ENCODE data around the gene IGFBP2. TPM values are rescaled to one million over a fixed set of nuclear protein-coding genes. Genes with fewer than 3 reads are reported as not detected.

Gene IGFBP2
- total and polyA plus RNA-seq, 2 of the 13 experiments (the other 11 are each of a cell fraction or from before 2014, with no cell fraction given): 2.0 to 5.8 TPM

DNA sequence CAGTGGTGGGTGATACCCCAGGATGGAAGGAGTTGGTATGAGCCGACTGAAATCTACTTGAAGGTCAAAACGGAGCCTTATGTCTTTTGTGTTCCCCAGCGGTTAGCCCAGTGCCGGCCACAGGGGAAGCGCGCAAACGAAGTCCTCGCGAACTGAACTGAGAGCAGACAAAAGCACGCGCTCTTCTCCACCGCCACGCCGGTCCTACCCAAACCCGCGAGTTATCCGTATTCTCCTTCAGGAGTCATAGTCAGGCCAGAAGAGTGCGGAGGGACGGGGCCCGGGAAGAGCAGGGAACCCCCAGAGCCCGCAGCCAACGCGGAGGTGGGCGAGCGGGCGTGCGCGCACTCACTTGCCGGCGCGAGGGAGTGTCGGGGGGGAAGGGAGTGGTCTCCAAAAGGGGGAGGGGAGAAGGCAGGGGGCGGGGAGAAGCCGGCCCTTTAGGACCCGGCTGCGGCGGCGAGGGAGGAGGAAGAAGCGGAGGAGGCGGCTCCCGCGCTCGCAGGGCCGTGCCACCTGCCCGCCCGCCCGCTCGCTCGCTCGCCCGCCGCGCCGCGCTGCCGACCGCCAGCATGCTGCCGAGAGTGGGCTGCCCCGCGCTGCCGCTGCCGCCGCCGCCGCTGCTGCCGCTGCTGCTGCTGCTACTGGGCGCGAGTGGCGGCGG lies at the start of gene IGFBP2 (continued):
- peak; percentile 45; the same call in 1 of the 2 replicates for TF ChIP-seq EZH2 (conservative IDR thresholded peaks at IDR 0.05; ENCODE audit: low read depth, low read length)
- peak; percentile 70 for TF ChIP-seq ZBTB38 (CRISPR knock-in tag; IDR thresholded peaks at IDR 0.05)

DNA sequence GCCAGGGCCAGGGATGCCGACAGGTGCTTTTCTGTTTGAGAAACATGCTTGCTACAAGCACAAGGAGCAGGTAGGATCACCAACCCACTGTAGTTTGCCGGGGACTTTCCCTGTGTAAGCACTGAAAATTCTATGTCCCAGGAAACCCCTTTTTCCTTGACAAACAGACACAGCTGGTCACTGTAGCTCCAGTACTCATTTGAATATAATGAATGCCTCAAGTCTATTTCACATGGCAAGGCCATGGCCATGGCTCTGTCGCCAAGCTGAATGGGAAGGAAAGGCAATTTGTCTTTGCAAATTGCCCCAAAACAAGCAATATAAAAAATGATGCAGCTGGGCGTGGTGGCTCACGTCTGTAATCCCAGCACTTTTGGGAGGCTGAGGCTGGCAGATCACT lies 49.6 kb upstream of the IGFBP2 start:
- ChIA-PET CTCF (ENCODE audit: low intra/inter-chr PET ratio, low total read pairs) (no interaction called here), POLR2A (interaction anchor here (1.4 to 2.4 kb wide), 3 partner anchors 11 to 85 kb away, joined by 6 to 9 read pairs (median 7); partner anchors contain the start of gene RPL37A)
- H3K4me1 ChIP-seq (ENCODE audit: insufficient read depth, low read length): peaks cover 24% of the 10 kb centered on the region
- 36% methylated on average over 5 of the region's 5 CpGs for WGBS (ENCODE audit: low lambda C conversion rate)
- H3K9me3 ChIP-seq (ENCODE audit: low read length): 0 out of 2 replicates have a peak, but pooled peaks cover 4% of the 10 kb centered on the region
- FAIRE-seq (no peak), DNase-seq (ENCODE audit: low spot score) (no peak), ATAC-seq (no peak)
- no peaks in the 10 kb centered on the region for H4K20me1 ChIP-seq (ENCODE audit: insufficient read depth, low read length)
- H3K4me3 ChIP-seq (replicated peaks in 1 of 3; ENCODE audit: insufficient read depth in 1 of 3, low read depth in 2 of 3, low read length in 3 of 3): no peak overlapping the region
- no peaks in the 10 kb centered on the region for H3K79me2 ChIP-seq (ENCODE audit: insufficient read depth, low read length)
- H3K27me3 ChIP-seq (ENCODE audit: control insufficient read depth in 1 of 2, insufficient read depth in 2 of 2, low read length in 2 of 2): peaks cover 4 to 51% of the 10 kb centered on the region in 2 experiments; a peak in 4 of 5 replicates
- no peak overlapping the region for H3K27ac ChIP-seq (ENCODE audit: extremely low read length, insufficient read depth, low read length)
- intact Hi-C loops (cut with micrococcal nuclease; ENCODE audit: unreplicated experiment): loop anchor here (5.0 kb wide), 1 partner anchor 34 kb away; no protein-coding TSS in a partner anchor
- in situ Hi-C loops (cut with HindIII; ENCODE audit: extremely low pct_ligation_motif_present, low pct_unique_long_range_greater_than_20kb): no loop called here
- no peaks in the 10 kb centered on the region for H3K36me3 ChIP-seq (replicated peaks in 1 of 2; ENCODE audit: control insufficient read depth in 1 of 2, insufficient read depth in 2 of 2, low read length in 2 of 2)
- peak overlapping the region; percentile 36; the same call in 1 of the 2 replicates for H3K4me2 ChIP-seq (ENCODE audit: low read depth, low read length)
- TF ChIP-seq, protein P1, sequence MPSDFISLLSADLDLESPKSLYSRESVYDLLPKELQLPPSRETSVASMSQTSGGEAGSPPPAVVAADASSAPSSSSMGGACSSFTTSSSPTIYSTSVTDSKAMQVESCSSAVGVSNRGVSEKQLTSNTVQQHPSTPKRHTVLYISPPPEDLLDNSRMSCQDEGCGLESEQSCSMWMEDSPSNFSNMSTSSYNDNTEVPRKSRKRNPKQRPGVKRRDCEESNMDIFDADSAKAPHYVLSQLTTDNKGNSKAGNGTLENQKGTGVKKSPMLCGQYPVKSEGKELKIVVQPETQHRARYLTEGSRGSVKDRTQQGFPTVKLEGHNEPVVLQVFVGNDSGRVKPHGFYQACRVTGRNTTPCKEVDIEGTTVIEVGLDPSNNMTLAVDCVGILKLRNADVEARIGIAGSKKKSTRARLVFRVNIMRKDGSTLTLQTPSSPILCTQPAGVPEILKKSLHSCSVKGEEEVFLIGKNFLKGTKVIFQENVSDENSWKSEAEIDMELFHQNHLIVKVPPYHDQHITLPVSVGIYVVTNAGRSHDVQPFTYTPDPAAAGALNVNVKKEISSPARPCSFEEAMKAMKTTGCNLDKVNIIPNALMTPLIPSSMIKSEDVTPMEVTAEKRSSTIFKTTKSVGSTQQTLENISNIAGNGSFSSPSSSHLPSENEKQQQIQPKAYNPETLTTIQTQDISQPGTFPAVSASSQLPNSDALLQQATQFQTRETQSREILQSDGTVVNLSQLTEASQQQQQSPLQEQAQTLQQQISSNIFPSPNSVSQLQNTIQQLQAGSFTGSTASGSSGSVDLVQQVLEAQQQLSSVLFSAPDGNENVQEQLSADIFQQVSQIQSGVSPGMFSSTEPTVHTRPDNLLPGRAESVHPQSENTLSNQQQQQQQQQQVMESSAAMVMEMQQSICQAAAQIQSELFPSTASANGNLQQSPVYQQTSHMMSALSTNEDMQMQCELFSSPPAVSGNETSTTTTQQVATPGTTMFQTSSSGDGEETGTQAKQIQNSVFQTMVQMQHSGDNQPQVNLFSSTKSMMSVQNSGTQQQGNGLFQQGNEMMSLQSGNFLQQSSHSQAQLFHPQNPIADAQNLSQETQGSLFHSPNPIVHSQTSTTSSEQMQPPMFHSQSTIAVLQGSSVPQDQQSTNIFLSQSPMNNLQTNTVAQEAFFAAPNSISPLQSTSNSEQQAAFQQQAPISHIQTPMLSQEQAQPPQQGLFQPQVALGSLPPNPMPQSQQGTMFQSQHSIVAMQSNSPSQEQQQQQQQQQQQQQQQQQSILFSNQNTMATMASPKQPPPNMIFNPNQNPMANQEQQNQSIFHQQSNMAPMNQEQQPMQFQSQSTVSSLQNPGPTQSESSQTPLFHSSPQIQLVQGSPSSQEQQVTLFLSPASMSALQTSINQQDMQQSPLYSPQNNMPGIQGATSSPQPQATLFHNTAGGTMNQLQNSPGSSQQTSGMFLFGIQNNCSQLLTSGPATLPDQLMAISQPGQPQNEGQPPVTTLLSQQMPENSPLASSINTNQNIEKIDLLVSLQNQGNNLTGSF (CRISPR knock-in tag; IDR thresholded peaks at IDR 0.05): 0 out of 2 replicates have a peak, but pooled peaks have one; percentile 26
- TF ChIP-seq POLR2G (IDR thresholded peaks at IDR 0.05; ENCODE audit: low read depth, low read length): no peak
- no peak overlapping the region for H2AFZ ChIP-seq (ENCODE audit: low read length)
- no peak overlapping the region for H3K9ac ChIP-seq (ENCODE audit: insufficient read depth, low read depth, low read length)
- BruUV-seq (replicated peaks): no TSS peak
